PC-3 (cell line): ENCODE data around the gene FSTL1. TPM values are rescaled to one million over a fixed set of nuclear protein-coding genes. Genes with fewer than 3 reads are reported as not detected.

Experiments used
- ATAC-seq: fragments of 200-7000 bp; cut with Tn5 transposase; 2 replicates; pipeline ENCODE4 v1.9.1; 2020; ENCODE audit warnings: mild to moderate bottlenecking, moderate library complexity
- BruUV-seq: library from RNA; stranded (reverse); fragments of 400-500 nt; replicated peaks from 2 replicates; lab custom pipeline; 2021; lab: Mats Ljungman, UMichigan
- CTCF ChIA-PET: fragments of 300-600 bp; sonication (Branson Sonifier 250); formaldehyde crosslinking; loops from one replicate; lab custom pipeline; 2022; ENCODE audit warnings: antibody characterized with exemption; lab: Charles Lee
- POLR2A ChIA-PET: fragments of 300-600 bp; sonication (Branson Sonifier 250); formaldehyde crosslinking; loops from one replicate; lab custom pipeline; 2022; ENCODE audit warnings: antibody characterized with exemption; ENCODE audit not compliant: unreplicated experiment; lab: Charles Lee
- DNase-seq: peaks from one replicate; pipeline ENCODE4 v3.0.0-alpha.2; 2015
- H2AFZ ChIP-seq: fragments of 300-600 bp; sonication (generic); 2 replicates; pipeline ENCODE4 v1.6.0; 2016; ENCODE audit warnings: antibody characterized with exemption, low read length
- H3F3A ChIP-seq: fragments of 300-600 bp; sonication (generic); one replicate; pipeline ENCODE4 v1.6.0; 2017; ENCODE audit warnings: antibody characterized with exemption, low read length, control low read depth, mild to moderate bottlenecking; ENCODE audit not compliant: unreplicated experiment
- H3K27ac ChIP-seq: fragments of 300-600 bp; sonication (generic); 2 replicates; pipeline ENCODE4 v1.5.1; 2016; ENCODE audit warnings: mild to moderate bottlenecking, low read length
- H3K27me3 ChIP-seq: fragments of 300-600 bp; sonication (generic); 2 replicates; pipeline ENCODE4 v1.6.1; 2016; ENCODE audit warnings: low read length, mixed read lengths
- H3K36me3 ChIP-seq: fragments of 300-600 bp; sonication (generic); 2 replicates; pipeline ENCODE4 v1.6.1; 2016; ENCODE audit warnings: low read depth, mixed run types, low read length, mixed read lengths
- H3K4me1 ChIP-seq: fragments of 300-600 bp; sonication (generic); 2 replicates; pipeline ENCODE4 v1.5.1; 2016; ENCODE audit warnings: low read length; ENCODE audit not compliant: insufficient read depth
- H3K4me2 ChIP-seq: fragments of 300-600 bp; sonication (generic); 2 replicates; pipeline ENCODE4 v1.6.0; 2016; ENCODE audit warnings: low read length
- H3K4me3 ChIP-seq: fragments of 300-600 bp; sonication (generic); 2 replicates; pipeline ENCODE4 v1.5.1; 2016; ENCODE audit warnings: mild to moderate bottlenecking, low read length, mixed read lengths
- H3K79me2 ChIP-seq: fragments of 300-600 bp; sonication (generic); 2 replicates; pipeline ENCODE4 v1.6.1; 2017; ENCODE audit warnings: low read length, mixed read lengths
- H3K9ac ChIP-seq: fragments of 300-600 bp; sonication (generic); 2 replicates; pipeline ENCODE4 v1.6.0; 2016; ENCODE audit warnings: mild to moderate bottlenecking, low read length
- H3K9me2 ChIP-seq: fragments of 300-600 bp; sonication (generic); replicated peaks from 2 replicates; pipeline ENCODE4 v1.6.1; 2016; ENCODE audit warnings: mixed run types, low read length, mixed read lengths
- H3K9me3 ChIP-seq: fragments of 300-600 bp; sonication (generic); 2 replicates; pipeline ENCODE4 v1.6.1; 2016; ENCODE audit warnings: low read length, mixed read lengths
- H4K20me1 ChIP-seq: fragments of 300-600 bp; sonication (generic); 2 replicates; pipeline ENCODE4 v1.6.1; 2016; ENCODE audit warnings: low read length, mixed read lengths
- CTCF ChIP-seq: fragments of 300-600 bp; sonication (generic); conservative IDR thresholded peaks from 2 replicates; pipeline ENCODE4 v1.5.1; 2017; ENCODE audit warnings: antibody characterized with exemption, low read depth, mild to moderate bottlenecking, low read length
- EZH2 ChIP-seq: fragments of 300-600 bp; sonication (generic); IDR thresholded peaks from one replicate; pipeline ENCODE4 v1.6.1; 2017; ENCODE audit warnings: antibody characterized with exemption, mild to moderate bottlenecking, low read length; ENCODE audit not compliant: unreplicated experiment
- EZH2phosphoT487 ChIP-seq: fragments of 300-600 bp; sonication (generic); IDR thresholded peaks from 2 replicates; pipeline ENCODE4 v1.6.1; 2018; ENCODE audit warnings: mild to moderate bottlenecking, antibody characterized with exemption, low read length, borderline replicate concordance
- intact Hi-C: fragments of 100-400 bp; cut with micrococcal nuclease; formaldehyde crosslinking; loops from 2 replicates; pipeline ENCODE4 v1.9.0; 2023
- total RNA-seq: library from RNA; depleted of rRNA; stranded (reverse); fragments of >200 nt; gene quantifications from 2 replicates; pipeline ENCODE4 v1.2.3, GENCODE V29; 2014

The FSTL1 gene
- total RNA-seq, 1 experiment from 2014 or later = 178 TPM

- no peak for TF ChIP-seq CTCF
- TF ChIP-seq EZH2 = no peak
- no peak for TF ChIP-seq EZH2phosphoT487
- POLR2A ChIA-PET = interaction anchor here (0.6 to 0.8 kb wide), 3 partner anchors 48 to 985 kb away, joined by 4 to 8 read pairs (median 7); no protein-coding TSS in a partner anchor
Measured at GRCh38 chr3:120449251-120449650, 1.5 kb downstream of the FSTL1 start.

GRCh38 chr3:120448756-120449155 lies 2.0 kb downstream of the FSTL1 start:
- H3K4me1 ChIP-seq = peaks cover 38% of the 10 kb centered on the region
- H2AFZ ChIP-seq = peak overlapping the region; percentile 89
- no peaks in the 10 kb centered on the region for H3K9me2 ChIP-seq
- H3K9ac ChIP-seq = peak overlapping the region; percentile 61; the same call in 1 of the 2 replicates
- peak overlapping the region; percentile 81 for H3K4me3 ChIP-seq
- H3K9me3 ChIP-seq = no peaks in the 10 kb centered on the region
- peaks cover 74% of the 10 kb centered on the region for H3K79me2 ChIP-seq
- H3F3A ChIP-seq = no peaks in the 10 kb centered on the region
- peak; percentile 13 for ATAC-seq
- peaks cover under 1% of the 10 kb centered on the region; the same call in 1 of the 2 replicates for H4K20me1 ChIP-seq
- DNase-seq = peak; percentile 72
- H3K27me3 ChIP-seq = no peaks in the 10 kb centered on the region
- no peak for TF ChIP-seq EZH2
- no peak for TF ChIP-seq CTCF
- TF ChIP-seq EZH2phosphoT487 = no peak
- H3K27ac ChIP-seq = peak overlapping the region; percentile 25
- ChIA-PET POLR2A (no interaction called here), CTCF (interaction anchor here (0.6 to 2.9 kb wide), 4 partner anchors 32 to 110 kb away, joined by 3 to 8 read pairs (median 4); no protein-coding TSS in a partner anchor)
- peak overlapping the region; percentile 82 for H3K4me2 ChIP-seq
- intact Hi-C loops = loop anchor here (1.0 to 2.0 kb wide), 2 partner anchors 32 to 59 kb away; no protein-coding TSS in a partner anchor
- BruUV-seq = no TSS peak
- peaks cover 34% of the 10 kb centered on the region; the same call in 1 of the 2 replicates for H3K36me3 ChIP-seq

More at GRCh38 chr3:120449251-120449650, 1.5 kb downstream of the FSTL1 start:
- CTCF ChIA-PET = interaction anchor here (0.6 to 2.9 kb wide), 4 partner anchors 32 to 110 kb away, joined by 3 to 8 read pairs (median 4); no protein-coding TSS in a partner anchor
- TSS peak; percentile 72 for BruUV-seq
- DNase-seq (peak; percentile 72), ATAC-seq (0 out of 2 replicates have a peak, but pooled peaks have one; percentile 1)
- Histone ChIP-seq H3K4me3 (peak overlapping the region; percentile 81), H3K9me3 (no peaks in the 10 kb centered on the region), H3K27me3 (no peaks in the 10 kb centered on the region), H3K9ac (peak overlapping the region; percentile 61), H2AFZ (peak overlapping the region; percentile 89), H3K9me2 (no peaks in the 10 kb centered on the region), H3K4me1 (peaks cover 38% of the 10 kb centered on the region), H4K20me1 (no peaks in the 10 kb centered on the region; the same call in 1 of the 2 replicates), H3K4me2 (peak overlapping the region; percentile 82), H3K27ac (peak overlapping the region; percentile 25), H3K79me2 (peaks cover 69% of the 10 kb centered on the region), H3F3A (no peaks in the 10 kb centered on the region), H3K36me3 (peaks cover 34% of the 10 kb centered on the region; the same call in 1 of the 2 replicates)
- intact Hi-C loops = loop anchor here (1.0 to 2.0 kb wide), 2 partner anchors 32 to 58 kb away; no protein-coding TSS in a partner anchor
